Osteoblast (primary cell): Measurements from ENCODE around the gene HIPK4. TPM values are rescaled to one million over a fixed set of nuclear protein-coding genes. Genes with fewer than 3 reads are reported as not detected.
"Not testable (repeated sequence)": the region's sequence is repeated elsewhere in the genome, so short reads cannot be mapped to it uniquely, and the experiment has no call there.

ENCODE experiments used
- DNase-seq: peaks from one replicate; pipeline ENCODE4 v3.0.0; 2011; ENCODE audit warnings: low spot score, mixed read lengths; ENCODE audit not compliant: insufficient read length; ENCODE audit errors: missing footprints
- H2AFZ ChIP-seq: 2 replicates; pipeline ENCODE4 v1.6.0; 2011; ENCODE audit warnings: mild to moderate bottlenecking, low read length
- H3K27ac ChIP-seq: 2 replicates; pipeline ENCODE4 v1.5.1; 2011; ENCODE audit warnings: mild to moderate bottlenecking, low read depth, low read length, moderate library complexity
- H3K27me3 ChIP-seq: 2 replicates; pipeline ENCODE4 v1.6.0; 2012; ENCODE audit warnings: mild to moderate bottlenecking, control low read depth, inconsistent platforms, low read length, moderate library complexity; ENCODE audit not compliant: insufficient read depth
- H3K36me3 ChIP-seq: 2 replicates; pipeline ENCODE4 v1.5.1; 2011; ENCODE audit warnings: mild to moderate bottlenecking, low read length, control low read depth, moderate library complexity; ENCODE audit not compliant: insufficient read depth
- H3K4me1 ChIP-seq: 2 replicates; pipeline ENCODE4 v1.5.1; 2011; ENCODE audit warnings: mild to moderate bottlenecking, low read length, control low read depth, moderate library complexity; ENCODE audit not compliant: insufficient read depth
- H3K4me2 ChIP-seq: 2 replicates; pipeline ENCODE4 v1.6.0; 2011; ENCODE audit warnings: mild to moderate bottlenecking, low read length; ENCODE audit not compliant: insufficient read depth
- H3K4me3 ChIP-seq: fragments of 200-600 bp; sonication (generic); 3 replicates; pipeline ENCODE4 v1.5.1; 2012; ENCODE audit warnings: mild to moderate bottlenecking, low read length, inconsistent platforms; ENCODE audit not compliant: insufficient read depth
- H3K79me2 ChIP-seq: 2 replicates; pipeline ENCODE4 v1.6.0; 2012; ENCODE audit warnings: mild to moderate bottlenecking, low read length, control low read depth, inconsistent platforms; ENCODE audit not compliant: insufficient read depth
- H3K9me3 ChIP-seq: 2 replicates; pipeline ENCODE4 v1.5.1; 2011; ENCODE audit warnings: low read depth, low read length, control low read depth
- H4K20me1 ChIP-seq: 2 replicates; pipeline ENCODE4 v1.6.0; 2012; ENCODE audit warnings: mild to moderate bottlenecking, low read length, control low read depth; ENCODE audit not compliant: insufficient read depth
- total RNA-seq: library from RNA; depleted of rRNA; stranded (reverse); fragments of >200 nt; gene quantifications from 2 replicates; pipeline ENCODE4 v1.2.3, GENCODE V29; 2012
- TF ChIP-seq, protein P1 (sequence below): IDR thresholded peaks from 2 replicates; pipeline ENCODE4 v1.5.1; 2011; ENCODE audit warnings: mild to moderate bottlenecking, low read depth, low read length, moderate library complexity; ENCODE audit errors: extremely low read depth

HIPK4 gene
- total RNA-seq, 1 donor = 0.36 TPM

DNA sequence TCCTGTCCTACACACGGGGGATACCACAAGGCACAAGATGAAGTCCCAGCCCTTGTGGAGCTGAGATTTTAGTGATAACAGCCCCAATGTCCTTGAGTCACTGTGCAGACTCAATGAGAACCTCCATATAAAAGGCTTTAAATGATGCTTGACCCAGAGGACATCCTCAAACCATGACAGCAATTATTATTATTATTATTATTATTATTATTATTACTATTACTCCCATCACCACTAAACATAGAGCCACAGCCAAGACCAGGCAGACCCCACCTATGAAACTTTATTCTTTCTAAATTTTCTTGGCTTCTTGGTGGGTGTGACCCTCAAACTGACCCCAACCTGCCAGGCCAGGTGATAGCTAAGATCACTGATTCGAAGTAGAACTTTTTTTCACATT is 52.9 kb downstream of the HIPK4 start:
- Histone ChIP-seq H3K79me2 (peaks cover 22% of the 10 kb centered on the region), H3K4me1 (no peaks in the 10 kb centered on the region), H2AFZ (no peak overlapping the region), H3K36me3 (peaks cover 12% of the 10 kb centered on the region), H4K20me1 (no peaks in the 10 kb centered on the region), H3K4me2 (no peak overlapping the region), H3K27ac (no peak overlapping the region), H3K27me3 (no peaks in the 10 kb centered on the region), H3K9me3 (no peaks in the 10 kb centered on the region), H3K4me3 (no peak overlapping the region)
- peak; percentile 73 for DNase-seq
- TF ChIP-seq, protein P1, sequence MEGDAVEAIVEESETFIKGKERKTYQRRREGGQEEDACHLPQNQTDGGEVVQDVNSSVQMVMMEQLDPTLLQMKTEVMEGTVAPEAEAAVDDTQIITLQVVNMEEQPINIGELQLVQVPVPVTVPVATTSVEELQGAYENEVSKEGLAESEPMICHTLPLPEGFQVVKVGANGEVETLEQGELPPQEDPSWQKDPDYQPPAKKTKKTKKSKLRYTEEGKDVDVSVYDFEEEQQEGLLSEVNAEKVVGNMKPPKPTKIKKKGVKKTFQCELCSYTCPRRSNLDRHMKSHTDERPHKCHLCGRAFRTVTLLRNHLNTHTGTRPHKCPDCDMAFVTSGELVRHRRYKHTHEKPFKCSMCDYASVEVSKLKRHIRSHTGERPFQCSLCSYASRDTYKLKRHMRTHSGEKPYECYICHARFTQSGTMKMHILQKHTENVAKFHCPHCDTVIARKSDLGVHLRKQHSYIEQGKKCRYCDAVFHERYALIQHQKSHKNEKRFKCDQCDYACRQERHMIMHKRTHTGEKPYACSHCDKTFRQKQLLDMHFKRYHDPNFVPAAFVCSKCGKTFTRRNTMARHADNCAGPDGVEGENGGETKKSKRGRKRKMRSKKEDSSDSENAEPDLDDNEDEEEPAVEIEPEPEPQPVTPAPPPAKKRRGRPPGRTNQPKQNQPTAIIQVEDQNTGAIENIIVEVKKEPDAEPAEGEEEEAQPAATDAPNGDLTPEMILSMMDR = no peak

DNA sequence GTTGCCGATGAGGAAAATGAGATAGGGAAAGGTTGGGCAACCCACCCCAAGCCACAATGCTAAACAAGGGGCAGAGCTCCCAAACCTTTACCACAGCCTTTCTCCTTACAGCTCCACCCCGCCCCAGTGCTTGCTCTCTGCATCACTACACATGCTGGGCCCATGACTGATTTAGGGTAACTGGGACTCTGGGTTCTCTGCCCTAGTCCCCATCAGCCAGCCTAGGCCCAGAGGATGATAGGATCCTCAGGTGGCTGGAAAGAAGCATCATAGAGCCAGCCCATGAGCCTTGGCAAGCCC is 53.4 kb downstream of the HIPK4 start:
- Histone ChIP-seq H3K4me1 (no peaks in the 10 kb centered on the region), H2AFZ (no peak overlapping the region), H4K20me1 (no peaks in the 10 kb centered on the region), H3K4me3 (no peak overlapping the region), H3K36me3 (peaks cover 16% of the 10 kb centered on the region), H3K4me2 (no peak overlapping the region), H3K79me2 (peaks cover 19% of the 10 kb centered on the region), H3K27ac (no peak overlapping the region), H3K27me3 (no peaks in the 10 kb centered on the region), H3K9me3 (no peaks in the 10 kb centered on the region)
- TF ChIP-seq, protein P1 = no peak
- no peak for DNase-seq

DNA sequence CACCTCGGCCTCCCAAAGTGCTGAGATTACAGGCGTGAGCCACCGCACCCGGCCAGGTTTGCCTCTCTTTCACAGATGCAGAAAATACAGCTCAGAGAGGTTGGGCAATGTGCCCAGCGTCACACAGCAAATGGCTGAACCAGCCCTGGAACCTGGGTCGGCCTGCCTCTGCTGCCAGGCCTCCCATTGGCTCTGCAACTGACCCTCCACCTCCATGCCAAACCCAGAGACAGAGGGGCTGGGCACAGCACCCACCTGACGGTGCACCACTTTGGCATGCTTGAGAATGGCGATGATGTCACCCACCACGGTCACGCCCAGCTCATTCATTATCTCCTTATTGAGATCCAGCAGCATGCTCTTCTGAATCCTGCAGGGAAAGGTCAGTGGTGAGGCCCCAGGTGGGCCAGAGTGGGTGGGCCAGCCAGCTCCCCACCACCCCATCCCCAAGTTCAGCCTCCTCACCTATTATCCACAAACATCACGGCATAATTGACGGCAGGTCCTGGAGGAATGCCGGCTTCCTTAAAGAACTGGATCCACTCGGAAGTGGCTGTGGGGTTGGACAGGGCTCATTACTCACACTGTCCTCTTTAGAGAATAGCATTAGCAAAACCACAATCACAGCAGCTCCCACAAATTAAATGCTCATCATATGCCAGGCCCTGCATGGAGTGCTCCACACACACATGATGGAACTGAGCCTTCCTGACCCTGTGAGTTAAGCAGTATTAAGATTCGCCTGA is 54.0 kb downstream of the HIPK4 start:
- Histone ChIP-seq H3K4me2 (no peak overlapping the region), H3K27ac (no peak overlapping the region), H3K36me3 (peaks cover 21% of the 10 kb centered on the region), H3K27me3 (no peaks in the 10 kb centered on the region), H4K20me1 (no peaks in the 10 kb centered on the region), H3K4me1 (no peaks in the 10 kb centered on the region), H2AFZ (no peak overlapping the region), H3K4me3 (no peak overlapping the region), H3K79me2 (peaks cover 16% of the 10 kb centered on the region), H3K9me3 (no peaks in the 10 kb centered on the region)
- DNase-seq = peak; percentile 75
- TF ChIP-seq, protein P1 = no peak

DNA sequence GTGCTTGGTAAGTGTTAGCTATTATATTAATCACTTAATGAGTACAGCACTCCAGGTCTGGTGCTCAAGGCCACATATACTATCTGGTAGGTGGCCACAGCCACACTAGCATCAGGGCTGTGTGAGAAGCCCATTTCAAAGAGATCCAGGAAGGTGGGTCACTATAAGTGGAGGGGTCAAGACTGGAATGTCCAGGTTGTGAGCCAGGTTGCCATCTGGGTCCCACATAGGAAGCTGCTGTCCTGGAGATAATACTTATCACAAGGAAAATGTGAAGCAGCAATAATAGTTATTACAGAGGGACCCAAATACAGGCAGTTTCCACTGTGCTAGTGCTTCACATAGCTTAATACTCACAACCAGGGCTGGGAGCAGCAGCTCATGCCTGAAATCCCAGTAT is 54.9 kb downstream of the HIPK4 start:
- Histone ChIP-seq H3K27me3 (no peaks in the 10 kb centered on the region), H2AFZ (no peak overlapping the region), H4K20me1 (no peaks in the 10 kb centered on the region), H3K4me3 (no peak overlapping the region), H3K79me2 (peaks cover 16% of the 10 kb centered on the region), H3K36me3 (peaks cover 25% of the 10 kb centered on the region), H3K4me2 (no peak overlapping the region), H3K9me3 (no peaks in the 10 kb centered on the region), H3K27ac (no peak overlapping the region), H3K4me1 (no peaks in the 10 kb centered on the region)
- peak; percentile 13 for DNase-seq
- TF ChIP-seq, protein P1 = no peak

DNA sequence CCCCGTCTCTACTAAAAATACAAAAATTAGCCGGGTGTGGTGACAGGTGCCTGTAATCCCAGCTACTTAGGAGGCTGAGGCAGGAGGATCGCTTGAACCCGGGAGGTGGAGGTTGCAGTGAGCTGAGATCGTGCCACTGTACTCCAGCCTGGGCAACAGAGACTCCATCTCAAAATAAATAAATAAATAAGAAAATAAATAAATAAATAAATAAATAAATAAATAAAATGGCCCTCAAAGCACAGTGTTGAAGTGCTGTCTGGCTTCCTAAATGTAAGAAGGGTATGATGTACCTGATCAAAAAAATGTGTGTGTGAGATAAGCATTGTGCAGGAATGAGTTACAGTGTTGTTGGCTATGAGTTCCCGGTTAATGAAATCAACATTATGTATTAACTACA is 56.9 kb downstream of the HIPK4 start:
- not testable (repeated sequence) for H2AFZ ChIP-seq, H3K9me3 ChIP-seq, H3K4me3 ChIP-seq, H3K27ac ChIP-seq, H3K27me3 ChIP-seq, H4K20me1 ChIP-seq, H3K4me2 ChIP-seq, DNase-seq, H3K4me1 ChIP-seq
- Histone ChIP-seq H3K79me2 (peaks cover 11% of the 10 kb centered on the region), H3K36me3 (peaks cover 33% of the 10 kb centered on the region)
